ENCODE results near the gene LAMTOR4. TPM values are rescaled to one million over a fixed set of nuclear protein-coding genes. Genes with fewer than 3 reads are reported as not detected.

The LAMTOR4 gene
- 100 to 1,000 TPM; 131 to 307 (median 245) TPM for polyA plus RNA-seq

DNA sequence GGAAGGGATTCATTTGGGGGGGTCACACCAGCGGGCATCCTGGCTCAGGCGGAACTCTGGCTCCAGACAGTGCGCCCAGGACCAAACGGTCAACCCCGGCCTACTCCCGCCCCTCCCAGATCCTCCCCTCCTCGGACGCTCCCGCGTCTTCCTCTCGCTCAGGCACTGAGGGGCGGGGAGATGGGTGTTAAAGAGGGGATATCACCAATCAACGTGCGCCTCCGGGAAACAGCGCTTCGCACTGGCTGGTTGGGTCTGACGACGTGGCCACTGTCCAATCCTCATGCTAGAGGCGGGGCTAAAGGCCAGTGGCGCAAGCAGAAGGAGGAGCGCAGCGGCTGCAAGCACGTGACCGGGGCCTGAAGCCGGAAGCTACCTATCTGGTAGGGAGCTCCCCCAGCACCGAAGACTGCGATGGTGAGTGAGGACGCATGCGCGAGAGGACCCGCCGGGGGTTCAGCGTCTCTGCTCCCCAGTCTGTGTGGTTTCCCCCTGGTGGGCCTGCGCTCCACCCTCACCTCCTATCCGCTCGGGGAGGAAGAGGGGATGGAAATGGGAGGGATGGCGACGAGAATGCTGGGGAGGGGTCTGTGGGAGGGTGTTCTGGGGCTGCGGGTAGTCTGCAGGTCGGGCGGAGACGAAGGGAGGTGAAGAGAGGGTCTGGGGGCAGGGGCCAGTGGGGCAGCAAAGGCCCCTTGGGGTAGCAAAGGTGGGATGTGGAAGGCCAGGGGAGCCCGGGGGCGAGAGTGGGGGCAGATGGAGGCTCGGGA lies at the start of gene LAMTOR4:
Gene LAMTOR4 (plus strand): TSS at position 360 of the 770 bp plus-strand sequence. CDS start 55 bp downstream, at position 415.
- no peak within 1 kb of the TSS for H3K27ac ChIP-seq (ENCODE audit: low read depth, low read length)
- 0% methylated on average over 45 to 46 of the region's 46 CpGs for WGBS, 3 donors

DNA sequence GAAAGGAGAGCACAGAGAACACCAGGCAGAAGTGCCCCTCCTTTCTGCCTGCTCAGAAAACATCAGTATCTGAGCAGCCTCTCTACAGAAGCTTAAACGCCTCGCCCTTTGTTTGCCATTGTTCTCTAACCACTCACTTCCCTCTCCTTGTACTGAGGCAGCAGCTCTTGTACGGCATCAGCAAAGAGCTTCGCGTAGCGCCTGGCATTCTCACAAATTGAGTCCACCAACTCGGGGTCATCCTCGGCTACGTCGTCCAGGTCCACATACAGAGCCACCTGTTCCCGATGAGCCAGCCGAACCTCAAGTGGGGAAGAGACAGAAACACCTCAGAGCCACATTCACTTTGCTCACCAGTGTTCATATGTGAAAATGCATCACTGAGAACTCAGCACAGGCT lies 49.3 kb upstream of the LAMTOR4 start:
- no peak overlapping the region for H3K27ac ChIP-seq (ENCODE audit: low read depth, low read length)
- 57 to 77% (median 65%) methylated on average over 12 of the region's 12 CpGs for WGBS, 3 donors

DNA sequence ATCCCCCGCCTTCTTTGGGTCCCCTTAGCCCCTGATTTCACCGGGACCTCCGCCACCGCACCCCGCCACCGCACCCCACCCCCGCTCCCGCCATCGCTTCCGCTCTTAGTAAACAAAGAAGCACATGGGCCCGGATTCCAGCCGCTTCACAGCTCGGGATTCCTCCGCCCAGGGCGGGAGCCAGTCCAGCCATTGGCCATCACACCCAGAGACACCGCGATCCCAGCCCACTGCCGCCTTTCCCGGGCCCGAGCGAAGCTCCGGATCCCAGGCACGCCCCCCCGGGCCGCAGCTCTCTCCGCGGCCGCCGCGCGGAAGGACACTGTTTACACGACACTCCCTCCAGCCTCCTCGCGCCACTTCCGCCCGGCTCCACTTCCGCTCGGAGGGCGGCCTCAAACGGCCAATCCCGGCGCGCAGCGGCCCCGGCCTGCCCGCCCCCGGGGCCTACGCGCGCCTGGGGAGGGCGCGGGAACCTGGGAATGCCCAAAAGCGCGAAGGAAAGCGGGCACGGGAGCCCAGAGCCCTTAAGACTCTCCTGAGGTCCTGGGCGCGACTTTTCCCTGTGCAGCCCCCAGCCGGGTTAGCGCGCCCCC lies 48.2 kb upstream of the LAMTOR4 start:
- H3K27ac ChIP-seq (ENCODE audit: low read depth, low read length), result no peak overlapping the region
- 0% methylated on average over 55 to 61 of the region's 61 CpGs for WGBS, 3 donors

DNA sequence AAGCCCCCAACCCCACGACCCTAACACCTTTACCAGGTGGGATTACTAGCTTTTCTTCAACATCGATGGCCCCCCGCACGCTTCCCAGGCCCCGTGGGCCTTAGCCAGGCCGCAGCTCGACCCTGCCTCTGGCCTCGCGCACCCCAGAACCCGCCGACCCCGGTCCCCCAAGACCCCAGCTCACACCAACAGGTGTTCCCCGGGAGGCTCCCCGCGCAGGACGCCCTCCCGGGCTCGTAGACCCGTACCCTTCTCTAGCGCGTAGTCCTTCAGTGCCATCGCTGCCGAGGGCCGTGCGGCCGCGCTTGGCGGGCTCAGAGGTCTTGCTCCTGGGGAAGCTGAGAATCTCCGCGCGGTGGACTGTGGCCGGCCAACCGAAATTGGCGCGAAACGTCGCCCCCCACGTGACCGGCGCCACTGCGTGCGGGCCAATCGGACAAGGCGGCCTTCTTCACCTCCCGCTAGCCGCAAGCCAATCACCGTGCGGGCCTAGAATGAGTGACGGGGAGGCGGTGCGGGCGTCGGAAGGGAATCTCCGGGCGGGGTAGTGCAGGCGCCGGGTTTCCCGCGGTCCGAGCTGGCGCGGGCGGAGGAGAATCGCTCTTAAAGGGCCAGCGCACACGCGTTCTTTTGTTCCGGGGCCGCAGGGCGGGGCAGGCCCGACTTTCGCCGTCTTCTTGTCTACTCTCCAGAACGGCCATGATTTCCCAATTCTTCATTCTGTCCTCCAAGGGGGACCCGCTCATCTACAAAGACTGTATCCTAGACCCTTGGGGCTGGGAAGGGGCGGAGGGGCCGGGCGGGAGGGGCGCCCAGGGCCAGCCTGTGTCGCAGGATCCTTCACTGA lies 47.5 kb upstream of the LAMTOR4 start, which contains the start of the genes AP4M1 and MCM7:
Gene AP4M1 (plus strand): TSS at position 628 of the 847 bp plus-strand sequence. CDS start 72 bp downstream, at position 700.
Gene MCM7 (minus strand): TSS at position 382 of the 847 bp plus-strand sequence. CDS start 103 bp downstream, at position 279.
- WGBS, 3 donors, result 0 to 1% (median 0%) methylated on average over 77 to 80 of the region's 80 CpGs
- peak within 1 kb of the TSS; percentile 25 for H3K27ac ChIP-seq (ENCODE audit: low read depth, low read length)

DNA sequence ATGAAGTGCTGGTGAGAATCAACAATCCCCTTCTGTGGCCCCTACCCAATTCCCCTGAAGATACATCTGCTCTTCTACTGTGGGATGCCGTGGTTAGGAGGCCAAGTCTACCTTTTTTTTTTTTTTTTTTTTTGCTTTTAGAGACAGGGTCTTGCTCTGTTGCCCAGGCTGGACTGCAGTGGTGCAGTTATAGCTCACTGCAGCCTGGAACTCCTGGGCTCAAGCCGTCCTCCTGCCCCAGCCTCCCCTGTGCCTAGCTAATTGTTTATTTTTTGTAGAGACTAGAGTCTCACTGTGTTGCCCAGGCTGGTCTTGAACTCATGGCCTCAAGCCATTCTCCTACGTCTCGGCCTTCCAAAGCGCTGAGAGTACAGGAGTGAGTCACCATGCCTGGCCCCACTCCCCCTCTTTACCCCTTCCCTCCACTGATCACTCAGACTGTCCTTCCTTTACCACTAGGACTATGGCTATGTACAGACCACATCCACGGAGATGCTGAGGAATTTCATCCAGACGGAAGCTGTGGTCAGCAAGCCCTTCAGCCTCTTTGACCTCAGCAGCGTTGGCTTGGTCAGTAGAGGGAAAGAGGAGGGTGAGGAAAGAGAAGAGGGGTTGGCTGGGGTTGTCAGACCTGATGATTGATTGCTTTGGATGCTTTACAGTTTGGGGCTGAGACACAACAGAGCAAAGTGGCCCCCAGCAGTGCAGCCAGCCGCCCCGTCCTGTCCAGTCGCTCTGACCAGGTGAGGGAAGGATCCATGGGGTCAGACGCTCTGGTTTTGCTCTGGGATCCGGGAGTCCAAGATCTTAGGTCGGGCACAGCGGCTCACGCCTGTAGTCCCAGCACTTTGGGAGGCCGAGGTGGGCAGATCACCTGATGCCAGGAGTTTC lies 45.5 kb upstream of the LAMTOR4 start:
- no peak overlapping the region for H3K27ac ChIP-seq (ENCODE audit: low read depth, low read length)
- 84 to 90% (median 89%) methylated on average over 17 of the region's 17 CpGs for WGBS, 3 donors

DNA sequence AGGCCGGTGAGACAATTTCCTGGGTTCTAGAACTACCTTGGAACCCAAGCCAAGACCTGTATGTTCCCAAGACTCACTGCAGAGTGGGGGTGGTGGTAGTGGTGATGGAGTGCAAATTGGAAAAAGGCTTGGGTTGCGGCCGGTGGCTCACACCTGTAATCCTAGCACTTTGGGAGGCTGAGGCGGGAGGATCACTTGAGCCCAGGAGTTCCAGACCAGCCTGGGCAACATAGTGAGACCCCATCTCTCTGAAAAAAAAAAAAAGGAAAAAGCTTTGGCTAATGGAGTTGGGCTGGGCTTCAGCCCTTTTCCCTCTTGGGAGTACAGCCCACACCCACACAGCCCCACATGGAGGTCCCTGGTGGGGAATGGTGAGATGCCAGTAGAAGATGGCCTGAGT lies 43.2 kb upstream of the LAMTOR4 start:
- WGBS, 3 donors, result 92 to 97% (median 95%) methylated on average over 4 of the region's 4 CpGs
- H3K27ac ChIP-seq (ENCODE audit: low read depth, low read length), result no peak overlapping the region

DNA sequence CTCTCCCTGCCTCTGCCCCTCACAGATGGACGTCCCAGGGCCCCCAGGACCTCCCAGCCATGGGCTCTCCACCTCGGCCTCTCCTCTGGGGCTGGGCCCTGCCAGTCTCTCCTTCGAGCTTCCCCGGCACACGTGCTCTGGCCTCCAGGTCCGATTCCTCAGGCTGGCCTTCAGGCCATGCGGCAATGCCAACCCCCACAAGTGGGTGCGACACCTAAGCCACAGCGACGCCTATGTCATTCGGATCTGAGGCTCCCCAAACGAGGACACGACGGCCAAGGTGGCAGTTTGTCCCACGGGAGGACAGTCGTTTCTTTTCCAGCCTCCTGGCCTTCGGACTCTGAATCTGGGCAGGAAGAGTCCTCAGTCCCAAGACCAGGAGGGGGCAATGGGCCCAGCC lies 42.1 kb upstream of the LAMTOR4 start:
- no peak overlapping the region for H3K27ac ChIP-seq (ENCODE audit: low read depth, low read length)
- WGBS, 3 donors, result 81 to 85% (median 83%) methylated on average over 17 of the region's 17 CpGs

DNA sequence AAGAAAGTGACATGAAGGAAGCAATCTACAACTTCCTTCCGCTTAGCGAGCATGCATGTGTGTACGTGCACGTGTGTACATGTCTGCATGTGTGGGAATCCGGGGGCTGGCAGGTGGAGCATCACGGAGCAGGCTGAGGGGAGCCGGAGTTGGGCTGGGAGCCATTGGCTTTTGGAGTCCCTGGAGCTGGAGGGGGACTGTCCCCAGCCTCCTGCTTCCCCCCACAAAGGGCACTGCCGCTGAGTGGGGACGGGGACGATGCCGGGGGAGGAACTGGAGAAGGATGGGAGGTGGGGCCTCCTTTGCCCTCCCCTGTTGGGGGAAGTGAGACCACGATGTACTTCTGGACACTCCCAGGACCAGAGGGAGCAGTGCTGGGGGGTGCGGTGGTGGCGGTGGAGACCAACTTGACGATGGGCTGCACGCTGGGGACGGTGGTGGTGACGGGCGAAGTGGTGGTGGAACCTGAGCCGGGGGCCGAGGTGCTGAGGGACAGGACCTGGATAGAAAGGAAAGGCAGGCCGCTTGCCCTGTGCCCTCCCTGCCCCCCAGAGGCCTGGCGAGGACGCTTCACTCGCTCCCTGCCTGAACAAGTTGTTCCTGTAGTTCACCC lies 41.5 kb upstream of the LAMTOR4 start:
- H3K27ac ChIP-seq (ENCODE audit: low read depth, low read length), result no peak overlapping the region
- WGBS, 3 donors, result 82 to 90% (median 83%) methylated on average over 24 to 25 of the region's 25 CpGs

DNA sequence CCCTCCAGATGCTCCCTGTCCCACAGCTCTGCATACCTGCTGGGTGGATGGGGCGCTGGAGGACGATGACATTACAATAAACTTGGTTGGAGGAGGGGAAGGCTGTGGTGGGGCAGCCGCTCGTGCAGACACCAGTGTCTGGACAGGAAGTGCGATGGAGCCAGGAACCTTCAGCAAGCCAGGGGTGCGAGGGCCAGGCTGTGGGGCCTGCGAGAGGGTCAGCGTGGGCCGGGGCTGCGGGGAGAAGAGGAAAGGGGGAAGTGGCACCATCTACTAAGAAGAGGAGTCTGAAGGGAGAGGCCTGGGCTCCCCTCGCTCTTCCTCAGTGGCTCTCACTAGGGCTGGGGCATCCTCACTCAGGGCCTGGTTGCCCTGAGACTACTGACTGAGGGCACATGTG lies 40.8 kb upstream of the LAMTOR4 start:
- WGBS, 3 donors, result 69 to 82% (median 81%) methylated on average over 11 of the region's 11 CpGs
- no peak overlapping the region for H3K27ac ChIP-seq (ENCODE audit: low read depth, low read length)

DNA sequence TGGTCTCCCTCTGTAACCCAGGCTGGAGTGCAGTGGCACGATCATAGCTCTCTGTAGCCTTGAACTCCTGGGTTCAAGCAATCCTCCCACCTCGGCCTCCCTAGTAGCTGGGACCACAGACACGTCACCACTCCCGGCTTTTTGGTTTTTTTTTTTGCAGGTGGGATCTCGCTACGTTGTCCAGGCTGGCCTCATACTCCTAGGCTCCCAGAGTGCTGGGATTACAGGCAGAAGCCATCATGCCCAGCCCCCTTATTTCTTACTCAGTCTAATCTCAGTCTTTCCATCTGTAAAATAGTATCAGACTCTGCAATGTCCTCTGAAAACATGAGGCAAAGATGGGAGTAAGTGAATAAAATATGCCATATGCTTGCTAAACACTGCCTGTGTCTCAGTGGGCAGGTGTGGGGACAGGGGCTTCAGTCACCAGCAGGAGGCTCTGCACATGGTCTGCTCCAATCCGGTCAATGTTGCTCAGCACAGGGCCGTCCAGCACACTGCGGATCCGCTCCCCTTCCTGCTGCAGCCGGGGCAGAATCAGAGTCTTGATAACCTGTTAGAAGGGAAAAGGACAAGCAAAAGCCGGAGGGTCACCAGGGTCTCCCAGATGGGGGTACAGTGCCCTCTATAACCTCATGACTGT lies 39.1 kb upstream of the LAMTOR4 start:
- 83 to 92% (median 89%) methylated on average over 12 of the region's 12 CpGs for WGBS, 3 donors
- H3K27ac ChIP-seq (ENCODE audit: low read depth, low read length), result no peak overlapping the region

DNA sequence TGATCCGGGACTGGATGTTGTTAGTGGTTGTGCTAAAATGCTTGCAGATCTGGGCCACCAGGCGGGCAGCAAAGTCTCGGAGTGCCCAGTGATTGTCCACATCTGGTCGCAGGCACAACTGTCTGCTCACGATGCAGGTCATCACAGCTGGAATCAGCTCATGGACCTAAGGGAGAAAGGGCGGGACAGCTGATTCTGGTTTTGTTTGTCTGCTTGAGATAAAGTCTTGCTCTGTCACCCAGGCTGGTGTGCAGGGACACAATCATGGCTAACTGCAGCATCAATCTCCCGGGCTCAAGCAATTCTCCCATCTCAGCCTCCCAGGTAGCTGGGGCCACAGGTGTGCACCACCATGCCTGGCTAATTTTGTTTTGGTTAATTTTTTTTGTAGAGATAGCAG lies 37.6 kb upstream of the LAMTOR4 start:
- H3K27ac ChIP-seq (ENCODE audit: low read depth, low read length), result no peak overlapping the region
- 91 to 94% (median 94%) methylated on average over 7 of the region's 7 CpGs for WGBS, 3 donors

DNA sequence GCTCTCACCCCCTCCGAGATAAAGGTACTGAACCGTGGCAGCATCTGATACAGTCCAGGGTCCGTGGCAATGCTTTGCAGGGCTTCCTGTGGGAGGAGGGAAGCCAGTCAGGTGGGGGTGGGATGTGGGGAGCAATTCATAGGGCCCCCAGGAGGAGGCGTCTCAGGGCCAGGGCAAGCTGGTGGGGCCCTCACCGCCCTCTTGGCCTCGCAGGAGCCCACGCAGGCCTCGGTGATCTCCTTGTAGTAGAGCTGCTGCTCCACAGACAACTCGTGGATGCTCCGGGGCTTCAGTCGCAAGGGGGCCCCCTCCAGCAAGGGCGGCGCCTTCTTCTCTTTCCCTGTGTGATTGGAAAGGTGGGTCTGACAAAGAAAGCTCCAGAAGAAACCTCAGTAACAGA lies 36.8 kb upstream of the LAMTOR4 start:
- no peak overlapping the region for H3K27ac ChIP-seq (ENCODE audit: low read depth, low read length)
- WGBS, 3 donors, result 79 to 92% (median 84%) methylated on average over 12 to 13 of the region's 13 CpGs

DNA sequence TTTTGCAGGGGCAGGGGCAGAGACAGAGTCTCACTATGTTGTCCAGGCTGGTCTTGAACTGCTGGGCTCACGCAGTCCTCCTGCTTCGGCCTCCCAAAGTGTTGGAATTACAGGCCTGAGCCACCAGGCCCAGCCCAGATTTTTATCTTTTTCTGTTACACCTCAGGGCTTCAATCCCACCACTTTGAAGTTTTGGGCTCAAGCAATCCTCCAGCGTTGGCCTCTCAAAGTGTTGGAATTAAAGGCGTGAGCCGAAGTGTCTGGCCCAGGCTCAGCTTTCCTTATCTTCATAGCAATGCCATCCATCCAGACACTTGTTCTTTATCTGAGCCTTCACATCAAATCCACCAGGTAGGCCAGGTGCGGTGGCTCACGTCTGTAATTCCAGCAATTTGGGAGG lies 33.7 kb upstream of the LAMTOR4 start:
- 86 to 95% (median 93%) methylated on average over 7 of the region's 7 CpGs for WGBS, 3 donors
- H3K27ac ChIP-seq (ENCODE audit: low read depth, low read length), result no peak overlapping the region

DNA sequence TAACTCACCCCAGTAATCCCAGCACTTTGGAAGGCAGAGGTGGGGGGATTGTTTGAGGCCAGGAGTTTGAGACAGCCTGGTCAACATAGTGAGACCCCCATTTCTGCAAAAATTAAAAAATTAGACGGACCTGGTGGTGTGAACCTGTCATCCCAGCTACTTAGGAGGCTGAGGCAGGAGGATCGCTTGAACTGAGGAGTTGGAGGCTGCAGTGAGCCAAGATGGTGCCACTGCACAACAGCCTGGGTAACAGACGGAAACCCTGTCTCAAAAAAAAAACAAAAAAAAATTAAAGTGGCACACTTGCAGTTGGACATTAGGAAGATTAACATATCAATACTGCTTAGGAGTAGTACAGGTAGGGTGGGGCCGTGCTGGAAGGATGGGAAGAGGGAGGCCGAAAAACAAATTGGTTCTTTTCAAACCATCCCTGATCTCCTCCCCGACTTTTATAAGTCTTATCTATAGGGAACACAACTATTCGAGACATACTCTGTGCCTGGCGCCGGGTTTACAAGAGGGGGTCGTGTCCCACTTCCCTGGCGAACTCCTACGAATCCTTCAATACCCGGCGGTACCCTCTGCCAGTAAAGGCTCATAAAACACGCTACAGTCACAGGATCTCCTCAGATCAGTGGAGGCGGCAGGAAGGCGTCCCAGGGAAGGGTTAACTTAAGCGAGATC lies 30.2 kb upstream of the LAMTOR4 start:
- no peak overlapping the region for H3K27ac ChIP-seq (ENCODE audit: low read depth, low read length)
- WGBS, 3 donors, result 19 to 21% (median 20%) methylated on average over 18 of the region's 18 CpGs

DNA sequence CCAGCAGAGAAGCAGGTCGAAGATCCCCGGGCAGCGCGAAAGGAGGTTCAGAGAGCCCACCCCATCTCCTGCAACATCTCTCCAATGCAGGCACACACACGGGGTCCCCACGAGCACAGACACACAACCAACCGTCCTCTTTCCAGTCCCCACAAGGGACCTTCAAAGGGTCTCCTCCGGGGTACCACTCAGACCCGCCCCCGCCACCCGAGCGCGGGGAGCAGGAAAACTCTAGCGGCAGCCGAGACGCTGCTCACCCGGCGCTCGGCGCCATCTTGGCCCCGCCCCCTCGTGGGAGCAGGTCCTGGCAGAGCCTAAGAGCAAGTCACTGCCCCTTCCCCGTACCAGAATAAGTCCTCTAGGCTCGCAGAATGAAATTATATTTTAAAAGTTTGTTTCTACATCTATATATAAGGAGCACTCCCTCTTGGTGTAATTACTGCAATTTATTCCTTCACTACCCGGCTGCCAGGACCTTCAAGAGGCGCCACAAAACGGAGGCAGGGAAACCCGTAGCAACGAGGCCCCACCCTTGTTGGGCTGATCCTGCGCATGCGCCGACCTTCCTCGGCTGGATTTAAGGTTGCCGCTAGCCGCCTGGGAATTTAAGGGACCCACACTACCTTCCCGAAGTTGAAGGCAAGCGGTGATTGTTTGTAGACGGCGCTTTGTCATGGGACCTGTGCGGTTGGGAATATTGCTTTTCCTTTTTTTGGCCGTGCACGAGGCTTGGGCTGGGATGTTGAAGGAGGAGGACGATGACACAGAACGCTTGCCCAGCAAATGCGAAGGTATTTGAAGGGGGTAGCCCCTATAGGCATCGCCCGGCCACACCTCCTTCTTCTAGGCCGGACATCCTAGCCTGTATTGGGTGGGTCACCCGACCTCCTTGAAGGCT lies 29.4 kb upstream of the LAMTOR4 start, which contains the start of the genes CNPY4 and TAF6:
Gene CNPY4 (plus strand): TSS at position 563 of the 898 bp plus-strand sequence. CDS start 111 bp downstream, at position 674.
Gene TAF6 (minus strand): TSS at position 287 of the 898 bp plus-strand sequence. CDS start 5,149 bp downstream, outside the sequence.
- H3K27ac ChIP-seq (ENCODE audit: low read depth, low read length), result no peak within 1 kb of the TSS
- 0 to 1% (median 0%) methylated on average over 49 of the region's 49 CpGs for WGBS, 3 donors
